PC-9 (cell line): ENCODE results near the gene GPR179. TPM values are rescaled to one million over a fixed set of nuclear protein-coding genes. Genes with fewer than 3 reads are reported as not detected.

Source experiments
- BruUV-seq: library from RNA; stranded (reverse); fragments of 400-500 nt; replicated peaks from 2 replicates; lab custom pipeline; 2021; lab: Mats Ljungman, UMichigan
- CTCF ChIA-PET: fragments of 300-600 bp; sonication (Branson Sonifier 250); formaldehyde crosslinking; loops from one replicate; lab custom pipeline; 2022; ENCODE audit warnings: antibody characterized with exemption; lab: Charles Lee
- POLR2A ChIA-PET: fragments of 300-600 bp; sonication (Branson Sonifier 250); formaldehyde crosslinking; loops from one replicate; lab custom pipeline; 2022; ENCODE audit warnings: antibody characterized with exemption; ENCODE audit not compliant: unreplicated experiment; lab: Charles Lee
- DNase-seq, 2 experiments: peaks; one replicate each; pipeline versions ENCODE4 v3.0.0 to v3.0.0-alpha.2; 2015 to 2022; ENCODE audit warnings: mixed read lengths in 1 of 2
- H2AFZ ChIP-seq: fragments of 200-600 bp; sonication (generic); 2 replicates; pipeline ENCODE4 v1.8.1; 2017; ENCODE audit warnings: antibody characterized with exemption
- H3F3A ChIP-seq: fragments of 200-600 bp; sonication (generic); 2 replicates; pipeline ENCODE4 v1.8.1; 2017; ENCODE audit warnings: antibody characterized with exemption, mild to moderate bottlenecking, low read depth; ENCODE audit not compliant: insufficient read depth
- H3K27ac ChIP-seq: fragments of 200-600 bp; sonication (generic); 2 replicates; pipeline ENCODE4 v1.6.1; 2016; ENCODE audit warnings: mixed run types
- H3K27me3 ChIP-seq: fragments of 200-600 bp; sonication (generic); 2 replicates; pipeline ENCODE4 v1.6.1; 2016; ENCODE audit warnings: low read depth, mixed run types; ENCODE audit not compliant: insufficient read depth
- H3K36me3 ChIP-seq: fragments of 200-600 bp; sonication (generic); 2 replicates; pipeline ENCODE4 v1.6.1; 2016; ENCODE audit warnings: low read depth, mixed run types
- H3K4me1 ChIP-seq: fragments of 200-600 bp; sonication (generic); replicated peaks from 2 replicates; pipeline ENCODE4 v1.6.1; 2016; ENCODE audit warnings: mixed run types; ENCODE audit not compliant: insufficient read depth
- H3K4me2 ChIP-seq: fragments of 200-600 bp; sonication (generic); 2 replicates; pipeline ENCODE4 v1.6.1; 2017; ENCODE audit warnings: mixed run types
- H3K4me3 ChIP-seq: fragments of 200-600 bp; sonication (generic); 2 replicates; pipeline ENCODE4 v1.6.1; 2016; ENCODE audit warnings: mixed run types
- H3K79me2 ChIP-seq: fragments of 200-600 bp; sonication (generic); 2 replicates; pipeline ENCODE4 v1.6.1; 2017; ENCODE audit warnings: low read depth, mixed run types
- H3K9me2 ChIP-seq: fragments of 200-600 bp; sonication (generic); 2 replicates; pipeline ENCODE4 v1.8.1; 2017; ENCODE audit warnings: mild to moderate bottlenecking; ENCODE audit not compliant: insufficient read depth
- H3K9me3 ChIP-seq: fragments of 200-600 bp; sonication (generic); 2 replicates; pipeline ENCODE4 v1.8.1; 2016; ENCODE audit warnings: low read depth; ENCODE audit not compliant: insufficient read depth
- H4K20me1 ChIP-seq: fragments of 200-600 bp; sonication (generic); 2 replicates; pipeline ENCODE4 v1.8.1; 2017; ENCODE audit not compliant: insufficient read depth
- EZH2 ChIP-seq: fragments of 200-600 bp; sonication (generic); IDR thresholded peaks from 2 replicates; pipeline ENCODE4 v1.8.0; 2017; ENCODE audit warnings: antibody characterized with exemption, low read depth
- intact Hi-C: fragments of 100-400 bp; cut with micrococcal nuclease; formaldehyde crosslinking; loops from one replicate; pipeline ENCODE4 v1.10.0; 2022; ENCODE audit not compliant: unreplicated experiment
- total RNA-seq: library from RNA; stranded (reverse); gene quantifications from 2 replicates; pipeline ENCODE4 v1.2.3, GENCODE V29; 2021
- TF ChIP-seq, protein P1 (sequence below): fragments of 200-600 bp; sonication (generic); conservative IDR thresholded peaks from 2 replicates; pipeline ENCODE4 v1.6.1; 2017; ENCODE audit warnings: mixed run types, antibody characterized with exemption, mild to moderate bottlenecking, moderate library complexity

Gene GPR179
- total RNA-seq, 1 experiment from 2014 or later, result 0.57 TPM

DNA sequence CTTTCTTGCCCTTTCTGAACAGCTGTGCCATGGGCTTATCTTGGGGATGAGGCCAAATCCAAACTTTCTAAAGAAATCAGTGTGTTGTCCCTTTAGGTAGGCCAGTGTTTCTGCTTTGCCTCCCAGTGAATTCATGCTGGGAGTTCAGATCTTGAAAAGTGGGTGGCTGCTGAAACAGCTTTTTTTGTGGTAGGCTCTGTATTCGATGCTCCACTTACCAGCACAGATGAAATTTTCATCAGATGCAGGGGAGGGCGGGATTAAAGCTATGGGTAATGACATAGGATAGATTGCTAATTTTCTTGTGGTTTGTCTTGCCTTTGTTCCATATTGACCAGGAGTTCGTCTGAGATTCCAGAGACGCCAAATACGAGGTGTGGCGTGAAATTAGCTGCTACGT, 10.7 kb upstream of the GPR179 start:
- Histone ChIP-seq H3K79me2 (peaks cover 60% of the 10 kb centered on the region), H3K9me3 (no peaks in the 10 kb centered on the region), H3K4me2 (peak overlapping the region; percentile 95), H3F3A (peaks cover 14% of the 10 kb centered on the region), H2AFZ (no peak overlapping the region), H3K9me2 (no peaks in the 10 kb centered on the region), H3K4me3 (peak overlapping the region; percentile 84; the same call in 1 of the 2 replicates), H3K4me1 (peaks cover 29% of the 10 kb centered on the region), H3K27me3 (no peaks in the 10 kb centered on the region), H3K27ac (no peak overlapping the region), H4K20me1 (peaks cover 25% of the 10 kb centered on the region), H3K36me3 (no peaks in the 10 kb centered on the region)
- CTCF ChIA-PET, result no interaction called here
- TF ChIP-seq EZH2, result no peak
- TF ChIP-seq, protein P1, sequence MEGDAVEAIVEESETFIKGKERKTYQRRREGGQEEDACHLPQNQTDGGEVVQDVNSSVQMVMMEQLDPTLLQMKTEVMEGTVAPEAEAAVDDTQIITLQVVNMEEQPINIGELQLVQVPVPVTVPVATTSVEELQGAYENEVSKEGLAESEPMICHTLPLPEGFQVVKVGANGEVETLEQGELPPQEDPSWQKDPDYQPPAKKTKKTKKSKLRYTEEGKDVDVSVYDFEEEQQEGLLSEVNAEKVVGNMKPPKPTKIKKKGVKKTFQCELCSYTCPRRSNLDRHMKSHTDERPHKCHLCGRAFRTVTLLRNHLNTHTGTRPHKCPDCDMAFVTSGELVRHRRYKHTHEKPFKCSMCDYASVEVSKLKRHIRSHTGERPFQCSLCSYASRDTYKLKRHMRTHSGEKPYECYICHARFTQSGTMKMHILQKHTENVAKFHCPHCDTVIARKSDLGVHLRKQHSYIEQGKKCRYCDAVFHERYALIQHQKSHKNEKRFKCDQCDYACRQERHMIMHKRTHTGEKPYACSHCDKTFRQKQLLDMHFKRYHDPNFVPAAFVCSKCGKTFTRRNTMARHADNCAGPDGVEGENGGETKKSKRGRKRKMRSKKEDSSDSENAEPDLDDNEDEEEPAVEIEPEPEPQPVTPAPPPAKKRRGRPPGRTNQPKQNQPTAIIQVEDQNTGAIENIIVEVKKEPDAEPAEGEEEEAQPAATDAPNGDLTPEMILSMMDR, result no peak
- intact Hi-C loops, result no loop called here
- POLR2A ChIA-PET, result no interaction called here
- DNase-seq, result no peak
- BruUV-seq, result no TSS peak

DNA sequence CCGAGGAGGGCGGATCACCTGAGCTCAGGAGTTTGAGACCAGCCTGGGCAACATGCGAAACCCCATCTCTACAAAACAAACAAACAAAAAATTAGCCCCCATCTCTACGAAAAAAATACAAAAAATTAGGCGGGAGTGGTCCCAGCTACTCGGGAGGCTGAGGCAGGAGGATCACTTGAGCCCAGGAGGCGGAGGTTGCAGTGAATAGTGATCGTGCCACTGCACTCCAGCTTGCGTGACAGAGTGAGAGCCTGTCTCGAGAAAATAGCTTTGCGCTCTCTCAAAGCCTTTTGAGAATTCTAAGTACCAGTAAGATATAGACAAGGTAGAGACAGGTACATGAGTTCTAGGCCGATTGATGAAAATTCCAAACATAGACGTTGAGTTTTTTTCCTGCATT, 9.9 kb upstream of the GPR179 start:
- ChIA-PET POLR2A (no interaction called here), CTCF (no interaction called here)

DNA sequence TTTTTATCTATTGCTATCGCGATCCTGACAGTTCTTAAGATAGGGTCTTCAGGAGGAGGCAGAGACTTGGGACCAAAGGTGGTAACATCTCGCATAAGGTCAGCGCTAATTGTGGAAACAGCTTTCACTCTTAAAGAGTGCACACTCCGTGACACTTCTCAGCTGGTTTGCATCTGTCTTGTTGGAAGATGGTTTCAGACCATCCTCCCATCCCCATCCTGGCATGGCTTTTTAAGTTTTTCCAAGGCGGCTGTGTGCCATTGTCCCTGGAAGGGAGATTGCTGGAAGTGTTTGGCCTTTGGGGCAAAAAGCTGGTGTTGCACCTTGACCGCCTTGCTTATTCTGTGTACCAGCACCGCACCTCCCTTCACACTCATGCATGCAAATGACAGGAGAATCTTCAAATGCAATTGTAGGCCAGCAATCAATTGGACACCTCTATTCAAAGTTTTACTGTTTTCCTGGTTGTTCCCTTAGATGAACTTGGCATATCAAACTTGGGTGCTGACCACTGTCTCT, 9.4 kb upstream of the GPR179 start:
- H3K27me3 ChIP-seq, result no peaks in the 10 kb centered on the region
- DNase-seq, result no peak
- BruUV-seq, result no TSS peak
- H3K4me3 ChIP-seq, result peak overlapping the region; percentile 84
- H3K36me3 ChIP-seq, result no peaks in the 10 kb centered on the region
- H3K79me2 ChIP-seq, result peaks cover 51% of the 10 kb centered on the region
- peak overlapping the region; percentile 72; the same call in 1 of the 2 replicates for H2AFZ ChIP-seq
- no peaks in the 10 kb centered on the region for H3K9me2 ChIP-seq
- H3K27ac ChIP-seq, result no peak overlapping the region
- CTCF ChIA-PET, result interaction anchor here (0.5 kb wide), 1 partner anchor 94 kb away, joined by 9 read pairs; no protein-coding TSS in a partner anchor
- TF ChIP-seq, protein P1, result no peak
- no peak for TF ChIP-seq EZH2
- no peaks in the 10 kb centered on the region for H3K9me3 ChIP-seq
- intact Hi-C loops, result no loop called here
- peaks cover 21% of the 10 kb centered on the region for H4K20me1 ChIP-seq
- peak overlapping the region; percentile 95 for H3K4me2 ChIP-seq
- peaks cover 29% of the 10 kb centered on the region for H3K4me1 ChIP-seq
- peaks cover 14% of the 10 kb centered on the region for H3F3A ChIP-seq
- POLR2A ChIA-PET, result interaction anchor here (0.7 kb wide), 1 partner anchor 111 kb away, joined by 3 read pairs; no protein-coding TSS in a partner anchor

More for the DNA sequence above, 9.9 kb upstream of the GPR179 start:
- TSS peak; percentile 29 for BruUV-seq
- H3F3A ChIP-seq, result peaks cover 14% of the 10 kb centered on the region
- peak overlapping the region; percentile 95 for H3K4me2 ChIP-seq
- H3K36me3 ChIP-seq, result no peaks in the 10 kb centered on the region
- H3K9me3 ChIP-seq, result no peaks in the 10 kb centered on the region
- TF ChIP-seq EZH2, result no peak
- TF ChIP-seq, protein P1, result no peak
- no peaks in the 10 kb centered on the region for H3K27me3 ChIP-seq
- intact Hi-C loops, result no loop called here
- peaks cover 54% of the 10 kb centered on the region for H3K79me2 ChIP-seq
- peaks cover 29% of the 10 kb centered on the region for H3K4me1 ChIP-seq
- no peak overlapping the region for H2AFZ ChIP-seq
- H4K20me1 ChIP-seq, result peaks cover 25% of the 10 kb centered on the region
- peak overlapping the region; percentile 84; the same call in 1 of the 2 replicates for H3K4me3 ChIP-seq
- H3K9me2 ChIP-seq, result no peaks in the 10 kb centered on the region
- H3K27ac ChIP-seq, result no peak overlapping the region
- no peak for DNase-seq
